ENCODE measurements around the gene TOX2. TPM values are rescaled to one million over a fixed set of nuclear protein-coding genes. Genes with fewer than 3 reads are reported as not detected.

Gene TOX2
- total and polyA plus RNA-seq, 2 of the 4 experiments (the other 2 are of a cell fraction), result 1.3 to 17.5 TPM

DNA sequence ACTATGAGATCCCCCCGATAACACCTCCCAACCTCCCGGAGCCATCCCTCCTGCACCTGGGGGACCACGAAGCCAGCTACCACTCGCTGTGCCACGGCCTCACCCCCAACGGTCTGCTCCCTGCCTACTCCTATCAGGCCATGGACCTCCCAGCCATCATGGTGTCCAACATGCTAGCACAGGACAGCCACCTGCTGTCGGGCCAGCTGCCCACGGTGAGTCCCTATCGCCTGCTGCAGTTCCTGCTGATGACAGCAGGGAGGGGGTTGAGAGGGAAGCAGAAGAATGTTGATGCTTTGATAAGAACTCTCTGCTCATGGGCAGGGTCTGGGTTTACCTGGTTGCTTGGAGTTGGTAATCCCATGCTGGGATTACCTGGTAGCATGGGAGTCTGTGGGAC, 91.9 kb downstream of the TOX2 start:
- ATAC-seq (ENCODE audit: low read depth) (no peak), DNase-seq (no peak)
- H3K4me3 ChIP-seq (ENCODE audit: insufficient read depth, low read depth, low read length), result no peak overlapping the region
- H3K79me1 ChIP-seq (ENCODE audit: low read depth in 1 of 2, low read length in 2 of 2), result peaks cover 24 to 76% of the 10 kb centered on the region in 2 experiments
- H3K36me3 ChIP-seq (ENCODE audit: control insufficient read depth, insufficient read depth, low read length), result peaks cover 14% of the 10 kb centered on the region
- H2BK15ac ChIP-seq (ENCODE audit: low read depth, low read length), result no peak overlapping the region
- H3K27ac ChIP-seq (ENCODE audit: insufficient read depth, low read length), result no peak overlapping the region
- peaks cover 48% of the 10 kb centered on the region for H3K9me1 ChIP-seq (ENCODE audit: insufficient read depth, low read length)
- H3K4me1 ChIP-seq (ENCODE audit: control insufficient read depth, insufficient read depth, low read length), result no peaks in the 10 kb centered on the region
- no peak overlapping the region for H4K5ac ChIP-seq (ENCODE audit: low read depth, low read length)
- TF ChIP-seq FOS (IDR thresholded peaks at IDR 0.05; ENCODE audit: low read depth, low read length), result no peak
- WGBS, 2 experiments (ENCODE audit: extremely low coverage in 2 of 2, insufficient read length in 1 of 2), result no CpG with 5 or more reads among the region's 9 CpGs
- no peak overlapping the region for H3K23ac ChIP-seq (ENCODE audit: low read depth, low read length)
- H2BK120ac ChIP-seq (ENCODE audit: low read depth, low read length), result no peak overlapping the region
- POLR2A ChIA-PET (ENCODE audit: unreplicated experiment), result no interaction called here
- no peak overlapping the region for H3K4me2 ChIP-seq (ENCODE audit: low read depth, low read length)
- dilution Hi-C loops (cut with HindIII; ENCODE audit: low sequenced_read_pairs, unreplicated experiment), result no loop called here
- H4K8ac ChIP-seq (ENCODE audit: low read depth in 2 of 2, low read length in 2 of 2), result no peak overlapping the region
- H2BK5ac ChIP-seq (ENCODE audit: low read depth, low read length, poor library complexity, severe bottlenecking), result no peak overlapping the region
- in situ Hi-C loops (cut with MboI; ENCODE audit: low sequenced_read_pairs), result no loop called here
- intact Hi-C loops (cut with micrococcal nuclease), result no loop called here
- H2BK20ac ChIP-seq (ENCODE audit: low read depth, low read length), result no peak overlapping the region
- H4K20me1 ChIP-seq (ENCODE audit: insufficient read depth, low read length), result peaks cover 17% of the 10 kb centered on the region; the same call in 1 of the 2 replicates
- CTCF ChIA-PET, result no interaction called here
- no peak overlapping the region for H3K4ac ChIP-seq (ENCODE audit: low read depth, low read length)
- H3K14ac ChIP-seq (replicated peaks; ENCODE audit: low read depth, low read length), result no peak overlapping the region
- no peak overlapping the region for H2AFZ ChIP-seq (replicated peaks; ENCODE audit: low read length, poor library complexity)
- no peak overlapping the region for H3K9ac ChIP-seq (ENCODE audit: low read depth, low read length)
- no peak overlapping the region for H4K91ac ChIP-seq (ENCODE audit: insufficient read depth, low read depth, low read length)
- no peak overlapping the region for H2AK9ac ChIP-seq (replicated peaks; ENCODE audit: low read depth, low read length, poor library complexity)
- H3K9me3 ChIP-seq (ENCODE audit: control insufficient read depth, insufficient read depth, low read length), result no peaks in the 10 kb centered on the region
- no peak overlapping the region for H3K56ac ChIP-seq (ENCODE audit: extremely low read depth, insufficient read depth, low read length)
- H3K18ac ChIP-seq (ENCODE audit: low read depth, low read length), result no peak overlapping the region
- no peak overlapping the region for H2AK5ac ChIP-seq (ENCODE audit: low read depth, low read length)
- no peaks in the 10 kb centered on the region for H3K27me3 ChIP-seq (ENCODE audit: control insufficient read depth, insufficient read depth, low read length)
- BruUV-seq (replicated peaks), result no TSS peak

Data from IMR-90 (cell line).